ACHN (cell line): ENCODE measurements around the gene SMG1.
"Not testable (repeated sequence)": the region's sequence is repeated elsewhere in the genome, so short reads cannot be mapped to it uniquely, and the experiment has no call there.

Experiments used
- DNase-seq: peaks from one replicate; pipeline ENCODE4 v3.0.0-alpha.2; 2015
- in situ Hi-C: cut with HindIII; loops from 2 replicates; pipeline ENCODE4 v1.10.0; 2017; ENCODE audit warnings: low sequenced_read_pairs, low pct_ligation_motif_present, low pct_unique_long_range_greater_than_20kb

The SMG1 gene

DNA sequence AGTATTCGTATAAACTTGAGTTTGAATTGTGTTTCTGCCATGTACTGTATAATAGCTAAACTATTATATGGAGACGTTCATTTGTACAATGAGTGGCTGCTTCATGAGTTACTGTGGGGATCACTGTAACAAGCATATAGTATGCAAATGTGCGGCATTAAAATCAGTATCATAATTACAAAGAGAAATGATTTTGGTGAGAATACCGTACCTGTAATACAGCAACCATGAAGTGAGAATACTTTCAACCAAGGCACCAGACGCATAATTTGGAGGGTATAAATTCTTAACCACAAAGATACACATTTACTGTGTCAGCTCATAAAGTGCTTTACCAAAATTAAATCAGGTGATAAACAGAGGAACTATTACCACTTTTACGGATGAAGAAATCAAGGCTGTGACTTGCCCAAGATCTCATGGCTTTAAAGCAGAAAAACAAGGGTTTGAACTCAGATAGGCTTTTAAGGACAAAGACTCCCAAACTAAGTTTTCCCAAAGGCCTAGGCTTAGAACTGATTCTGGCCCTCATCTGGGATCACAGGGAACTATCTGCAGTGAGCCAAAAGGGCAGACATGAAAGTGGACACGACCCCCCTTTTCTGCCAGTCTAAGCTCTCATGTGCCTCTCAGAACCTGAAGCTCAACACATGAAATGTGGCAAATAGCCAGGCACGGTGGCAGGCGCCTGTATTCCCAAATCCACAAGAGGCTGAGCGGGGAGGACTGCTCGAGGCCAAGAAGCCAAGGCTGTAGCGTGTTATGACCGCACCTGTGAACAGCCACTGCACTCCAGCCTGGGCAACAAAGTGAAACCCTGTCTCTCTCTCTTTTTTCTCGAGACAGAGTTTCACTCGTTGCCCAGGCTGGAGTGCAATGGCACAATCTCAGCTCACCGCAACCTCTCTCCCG lies 142.5 kb downstream of the SMG1 start:
- in situ Hi-C loops: no loop called here
- no peak for DNase-seq

- in situ Hi-C loops: no loop called here
- no peak for DNase-seq
These were observed 143.3 kb downstream of the SMG1 start for GRCh38 chr16:18782697-18783429.

GRCh38 chr16:18781232-18781631 lies 145.0 kb downstream of the SMG1 start:
- in situ Hi-C loops, DNase-seq: not testable (repeated sequence)

- DNase-seq, in situ Hi-C loops: not testable (repeated sequence)
These were observed 145.7 kb downstream of the SMG1 start for GRCh38 chr16:18780460-18781026.

- DNase-seq, in situ Hi-C loops: not testable (repeated sequence)
These were observed 148.5 kb downstream of the SMG1 start for GRCh38 chr16:18777664-18778063.

- DNase-seq, in situ Hi-C loops: not testable (repeated sequence)
These were observed 149.9 kb downstream of the SMG1 start for GRCh38 chr16:18776334-18776733.

DNA sequence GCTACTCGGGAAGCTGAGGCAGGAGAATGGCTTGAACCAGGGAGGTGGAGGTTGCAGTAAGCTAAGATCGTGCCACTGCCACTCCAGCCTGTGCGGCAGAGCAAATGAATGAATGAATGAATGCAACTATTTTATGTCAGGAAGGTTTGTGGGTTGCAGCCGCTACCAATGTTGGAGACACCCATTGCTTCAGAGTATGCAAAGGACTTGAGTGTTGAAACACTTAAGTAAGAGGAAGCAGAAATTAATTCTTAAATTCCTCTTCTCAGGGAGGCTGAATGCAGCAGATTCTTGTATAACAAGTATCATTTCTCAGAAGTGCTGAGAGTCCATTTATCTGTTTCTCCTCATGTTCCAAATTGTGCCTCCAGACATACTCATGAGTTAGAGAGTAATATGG lies 151.6 kb downstream of the SMG1 start:
- DNase-seq, in situ Hi-C loops: not testable (repeated sequence)

GRCh38 chr16:18772171-18772570 lies 154.0 kb downstream of the SMG1 start:
- DNase-seq, in situ Hi-C loops: not testable (repeated sequence)

- in situ Hi-C loops, DNase-seq: not testable (repeated sequence)
These were observed 155.8 kb downstream of the SMG1 start for GRCh38 chr16:18770336-18770962.

DNA sequence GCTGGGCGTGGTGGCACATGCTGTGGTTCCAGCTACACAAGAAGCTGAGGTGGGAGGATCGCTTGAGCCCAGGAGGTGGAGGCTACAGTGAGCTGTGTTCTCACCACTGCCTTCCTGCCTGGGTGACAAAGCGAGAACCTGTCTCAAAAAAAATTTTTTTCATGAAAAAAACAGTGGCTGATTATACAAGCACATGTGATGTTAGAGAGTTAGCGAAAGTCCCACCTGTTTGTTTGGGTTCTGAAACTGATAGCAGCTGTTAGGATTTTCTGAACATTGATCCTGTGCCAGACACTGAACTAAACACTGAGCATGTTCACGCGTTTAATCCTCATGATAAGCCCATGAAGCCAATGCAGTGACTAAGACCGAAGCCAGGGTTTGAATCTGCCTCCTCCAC lies 159.0 kb downstream of the SMG1 start:
- DNase-seq, in situ Hi-C loops: not testable (repeated sequence)

DNA sequence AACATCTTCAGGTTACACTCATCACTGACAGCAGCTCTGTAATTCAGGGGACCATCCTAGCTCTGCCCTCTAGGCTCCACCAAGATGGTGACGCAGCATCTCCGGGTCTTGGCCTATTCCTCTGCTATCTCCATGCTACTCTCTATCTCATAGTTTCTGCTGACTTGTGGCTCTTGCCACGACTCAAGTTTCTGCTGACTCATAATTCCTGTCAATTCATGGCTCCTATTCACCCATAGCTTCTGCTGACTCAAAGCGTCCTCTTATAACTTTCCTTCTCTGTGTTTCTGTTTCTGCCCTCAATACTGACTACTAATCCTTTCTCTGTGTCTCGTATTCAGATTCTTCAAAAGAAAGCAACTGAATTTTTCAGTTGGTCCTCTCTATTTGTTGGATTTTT lies 163.5 kb downstream of the SMG1 start:
- in situ Hi-C loops, DNase-seq: not testable (repeated sequence)

DNA sequence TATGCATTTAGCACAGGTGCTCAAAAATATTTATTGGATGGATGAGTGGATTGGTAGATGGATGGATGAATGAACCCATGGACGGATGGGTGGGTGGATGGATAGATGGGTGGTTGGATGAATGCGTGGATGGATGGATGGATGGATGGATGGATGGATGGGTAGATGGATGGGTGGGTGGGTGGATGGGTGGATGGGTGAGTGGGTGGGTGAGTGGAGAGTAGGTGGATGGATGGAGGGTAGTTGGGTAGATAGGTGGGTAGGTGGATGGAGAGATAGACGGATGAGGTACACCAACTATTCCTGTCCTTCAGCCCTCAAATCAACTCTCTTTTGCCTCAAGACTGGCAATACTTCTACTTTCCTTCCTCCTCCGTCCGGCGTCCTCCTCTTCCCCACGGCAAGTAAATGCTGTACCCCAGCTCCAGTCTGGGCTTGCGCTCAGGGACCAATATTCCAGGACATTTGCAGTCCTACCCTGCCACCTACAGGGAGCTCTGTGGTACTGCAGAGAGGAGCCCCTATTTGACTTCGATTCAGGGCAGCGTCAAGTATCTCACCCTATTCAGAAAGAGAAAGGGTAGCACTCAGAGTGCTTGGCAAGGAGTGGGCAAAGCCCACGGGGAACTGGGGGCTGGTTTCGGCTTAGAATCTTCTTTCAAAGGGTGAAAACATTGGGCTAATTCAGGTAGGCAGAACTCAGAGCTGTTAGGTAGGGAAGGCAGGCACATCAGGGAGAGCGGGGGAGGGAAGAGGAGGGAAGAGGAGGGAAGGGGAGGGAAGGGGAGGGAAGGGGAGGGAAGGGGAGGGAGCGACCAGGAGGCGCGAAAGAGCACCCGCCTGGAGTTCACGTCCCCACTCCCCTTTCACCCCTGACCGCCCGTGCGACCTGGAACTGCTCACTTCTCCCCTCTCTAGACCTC lies 166.3 kb downstream of the SMG1 start:
- DNase-seq, in situ Hi-C loops: not testable (repeated sequence)

GRCh38 chr16:18757960-18758660 lies 168.1 kb downstream of the SMG1 start:
- DNase-seq, in situ Hi-C loops: not testable (repeated sequence)

GRCh38 chr16:18756639-18757038 lies 169.6 kb downstream of the SMG1 start:
- DNase-seq, in situ Hi-C loops: not testable (repeated sequence)
